ENCODE measurements around the gene NEURL1.
"Not testable (repeated sequence)": the region's sequence is repeated elsewhere in the genome, so short reads cannot be mapped to it uniquely, and the experiment has no call there.

NEURL1 gene

GRCh38 chr10:103602852-103603155 is 109.3 kb downstream of the NEURL1 start:
- H3K27me3 ChIP-seq (ENCODE audit: control insufficient read depth, insufficient read depth, low read length): no peaks in the 10 kb centered on the region
- no peak overlapping the region for H3K9ac ChIP-seq (ENCODE audit: low read depth, low read length)
- no peak overlapping the region for H3K4me3 ChIP-seq (ENCODE audit: low read depth, low read length)
- no peaks in the 10 kb centered on the region for H3K4me1 ChIP-seq (ENCODE audit: control insufficient read depth, insufficient read depth, low read length)
- no peaks in the 10 kb centered on the region for H3K9me3 ChIP-seq (ENCODE audit: control insufficient read depth, insufficient read depth, low read length)
- H3K36me3 ChIP-seq (ENCODE audit: control insufficient read depth, insufficient read depth, low read length): no peaks in the 10 kb centered on the region

- Histone ChIP-seq H3K9ac (ENCODE audit: low read depth, low read length) (no peak overlapping the region), H3K4me1 (ENCODE audit: control insufficient read depth, insufficient read depth, low read length) (no peaks in the 10 kb centered on the region), H3K27me3 (ENCODE audit: control insufficient read depth, insufficient read depth, low read length) (no peaks in the 10 kb centered on the region), H3K4me3 (ENCODE audit: low read depth, low read length) (no peak overlapping the region), H3K36me3 (ENCODE audit: control insufficient read depth, insufficient read depth, low read length) (no peaks in the 10 kb centered on the region), H3K9me3 (ENCODE audit: control insufficient read depth, insufficient read depth, low read length) (no peaks in the 10 kb centered on the region)
These were observed 109.9 kb downstream of the NEURL1 start for GRCh38 chr10:103603382-103603781.

- no peaks in the 10 kb centered on the region for H3K9me3 ChIP-seq (ENCODE audit: control insufficient read depth, insufficient read depth, low read length)
- no peaks in the 10 kb centered on the region for H3K4me1 ChIP-seq (ENCODE audit: control insufficient read depth, insufficient read depth, low read length)
- H3K4me3 ChIP-seq (ENCODE audit: low read depth, low read length): no peak overlapping the region
- no peak overlapping the region for H3K9ac ChIP-seq (ENCODE audit: low read depth, low read length)
- H3K36me3 ChIP-seq (ENCODE audit: control insufficient read depth, insufficient read depth, low read length): no peaks in the 10 kb centered on the region
- H3K27me3 ChIP-seq (ENCODE audit: control insufficient read depth, insufficient read depth, low read length): no peaks in the 10 kb centered on the region
These were observed 112.0 kb downstream of the NEURL1 start for GRCh38 chr10:103605359-103606096.

- H3K9me3 ChIP-seq (ENCODE audit: control insufficient read depth, insufficient read depth, low read length); H3K9ac ChIP-seq (ENCODE audit: low read depth, low read length); H3K4me1 ChIP-seq (ENCODE audit: control insufficient read depth, insufficient read depth, low read length); H3K36me3 ChIP-seq (ENCODE audit: control insufficient read depth, insufficient read depth, low read length); H3K4me3 ChIP-seq (ENCODE audit: low read depth, low read length); H3K27me3 ChIP-seq (ENCODE audit: control insufficient read depth, insufficient read depth, low read length): not testable (repeated sequence)
These were observed 112.6 kb downstream of the NEURL1 start for GRCh38 chr10:103606097-103606438.

GRCh38 chr10:103607051-103607450 is 113.5 kb downstream of the NEURL1 start:
- not testable (repeated sequence) for H3K9ac ChIP-seq (ENCODE audit: low read depth, low read length); H3K36me3 ChIP-seq (ENCODE audit: control insufficient read depth, insufficient read depth, low read length); H3K9me3 ChIP-seq (ENCODE audit: control insufficient read depth, insufficient read depth, low read length); H3K4me3 ChIP-seq (ENCODE audit: low read depth, low read length); H3K27me3 ChIP-seq (ENCODE audit: control insufficient read depth, insufficient read depth, low read length); H3K4me1 ChIP-seq (ENCODE audit: control insufficient read depth, insufficient read depth, low read length)

GRCh38 chr10:103608056-103608455 is 114.6 kb downstream of the NEURL1 start:
- not testable (repeated sequence) for H3K36me3 ChIP-seq (ENCODE audit: control insufficient read depth, insufficient read depth, low read length); H3K4me1 ChIP-seq (ENCODE audit: control insufficient read depth, insufficient read depth, low read length); H3K9me3 ChIP-seq (ENCODE audit: control insufficient read depth, insufficient read depth, low read length); H3K27me3 ChIP-seq (ENCODE audit: control insufficient read depth, insufficient read depth, low read length); H3K9ac ChIP-seq (ENCODE audit: low read depth, low read length); H3K4me3 ChIP-seq (ENCODE audit: low read depth, low read length)

GRCh38 chr10:103609231-103610082 is 116.0 kb downstream of the NEURL1 start:
- Histone ChIP-seq H3K27me3 (ENCODE audit: control insufficient read depth, insufficient read depth, low read length) (no peaks in the 10 kb centered on the region), H3K4me1 (ENCODE audit: control insufficient read depth, insufficient read depth, low read length) (no peaks in the 10 kb centered on the region), H3K9ac (ENCODE audit: low read depth, low read length) (no peak overlapping the region), H3K36me3 (ENCODE audit: control insufficient read depth, insufficient read depth, low read length) (no peaks in the 10 kb centered on the region), H3K9me3 (ENCODE audit: control insufficient read depth, insufficient read depth, low read length) (no peaks in the 10 kb centered on the region), H3K4me3 (ENCODE audit: low read depth, low read length) (no peak overlapping the region)

- Histone ChIP-seq H3K4me3 (ENCODE audit: low read depth, low read length) (no peak overlapping the region), H3K4me1 (ENCODE audit: control insufficient read depth, insufficient read depth, low read length) (no peaks in the 10 kb centered on the region), H3K9ac (ENCODE audit: low read depth, low read length) (no peak overlapping the region), H3K27me3 (ENCODE audit: control insufficient read depth, insufficient read depth, low read length) (no peaks in the 10 kb centered on the region), H3K9me3 (ENCODE audit: control insufficient read depth, insufficient read depth, low read length) (no peaks in the 10 kb centered on the region), H3K36me3 (ENCODE audit: control insufficient read depth, insufficient read depth, low read length) (no peaks in the 10 kb centered on the region)
These were observed 116.6 kb downstream of the NEURL1 start for GRCh38 chr10:103610083-103610472.

GRCh38 chr10:103610921-103611511 is 117.5 kb downstream of the NEURL1 start:
- Histone ChIP-seq H3K4me1 (ENCODE audit: control insufficient read depth, insufficient read depth, low read length) (no peaks in the 10 kb centered on the region), H3K4me3 (ENCODE audit: low read depth, low read length) (no peak overlapping the region), H3K9me3 (ENCODE audit: control insufficient read depth, insufficient read depth, low read length) (no peaks in the 10 kb centered on the region), H3K27me3 (ENCODE audit: control insufficient read depth, insufficient read depth, low read length) (no peaks in the 10 kb centered on the region), H3K36me3 (ENCODE audit: control insufficient read depth, insufficient read depth, low read length) (no peaks in the 10 kb centered on the region), H3K9ac (ENCODE audit: low read depth, low read length) (no peak overlapping the region)

GRCh38 chr10:103612462-103613365 is 119.2 kb downstream of the NEURL1 start:
- H3K4me3 ChIP-seq (ENCODE audit: low read depth, low read length): no peak overlapping the region
- no peaks in the 10 kb centered on the region for H3K9me3 ChIP-seq (ENCODE audit: control insufficient read depth, insufficient read depth, low read length)
- H3K9ac ChIP-seq (ENCODE audit: low read depth, low read length): no peak overlapping the region
- H3K4me1 ChIP-seq (ENCODE audit: control insufficient read depth, insufficient read depth, low read length): no peaks in the 10 kb centered on the region
- H3K36me3 ChIP-seq (ENCODE audit: control insufficient read depth, insufficient read depth, low read length): peaks cover 5% of the 10 kb centered on the region
- no peaks in the 10 kb centered on the region for H3K27me3 ChIP-seq (ENCODE audit: control insufficient read depth, insufficient read depth, low read length)

GRCh38 chr10:103613616-103614015 is 120.1 kb downstream of the NEURL1 start:
- H3K9me3 ChIP-seq (ENCODE audit: control insufficient read depth, insufficient read depth, low read length): no peaks in the 10 kb centered on the region
- peaks cover 5% of the 10 kb centered on the region for H3K36me3 ChIP-seq (ENCODE audit: control insufficient read depth, insufficient read depth, low read length)
- no peaks in the 10 kb centered on the region for H3K4me1 ChIP-seq (ENCODE audit: control insufficient read depth, insufficient read depth, low read length)
- H3K9ac ChIP-seq (ENCODE audit: low read depth, low read length): no peak overlapping the region
- no peak overlapping the region for H3K4me3 ChIP-seq (ENCODE audit: low read depth, low read length)
- H3K27me3 ChIP-seq (ENCODE audit: control insufficient read depth, insufficient read depth, low read length): no peaks in the 10 kb centered on the region
